Duodenal mucosa (tissue), 2 donors: ENCODE results near the gene ZKSCAN4.
A peak's percentile ranks its signal among the peaks of the same experiment; 100 is the strongest.

ENCODE experiments used
- H3K27ac ChIP-seq: one replicate; pipeline ENCODE4 v1.7.0; 2013; ENCODE audit warnings: low read depth, low read length
- H3K27me3 ChIP-seq, 2 donors: one replicate each; pipeline ENCODE4 v1.7.0; 2013; ENCODE audit warnings: low read length in 2 of 2, control low read depth in 1 of 2; ENCODE audit not compliant: insufficient read depth in 2 of 2, control insufficient read depth in 1 of 2
- H3K36me3 ChIP-seq, 2 donors: one replicate each; pipeline ENCODE4 v1.7.0; 2013; ENCODE audit warnings: low read length in 2 of 2, control low read depth in 1 of 2; ENCODE audit not compliant: insufficient read depth in 2 of 2, control insufficient read depth in 1 of 2
- H3K4me1 ChIP-seq, 2 donors: one replicate each; pipeline ENCODE4 v1.7.0; 2013; ENCODE audit warnings: low read length in 2 of 2, control low read depth in 1 of 2; ENCODE audit not compliant: insufficient read depth in 2 of 2, control insufficient read depth in 1 of 2
- H3K4me3 ChIP-seq, 2 donors: one replicate each; pipeline ENCODE4 v1.7.0; 2013; ENCODE audit warnings: low read length in 2 of 2, low read depth in 1 of 2
- H3K9ac ChIP-seq, 2 donors: one replicate each; pipeline ENCODE4 v1.7.0; 2013; ENCODE audit warnings: low read length in 2 of 2, low read depth in 1 of 2
- H3K9me3 ChIP-seq, 2 donors: one replicate each; pipeline ENCODE4 v1.7.0; 2013; ENCODE audit warnings: low read length in 2 of 2, control low read depth in 1 of 2; ENCODE audit not compliant: control insufficient read depth in 1 of 2

Gene ZKSCAN4

GRCh38 chr6:28211840-28212509, 40.1 kb downstream of the ZKSCAN4 start:
- Histone ChIP-seq H3K4me3 (peak overlapping the region; percentile 70 to 76), H3K27me3 (peaks cover 36 to 60% of the 10 kb centered on the region in 2 donors), H3K4me1 (peaks cover 20 to 23% of the 10 kb centered on the region in 2 donors), H3K9ac (peak overlapping the region; percentile 55 to 74), H3K27ac (no peak overlapping the region), H3K36me3 (no peaks in the 10 kb centered on the region), H3K9me3 (no peaks in the 10 kb centered on the region)

GRCh38 chr6:28209753-28210535, 42.1 kb downstream of the ZKSCAN4 start:
- Histone ChIP-seq H3K4me3 (no peak overlapping the region), H3K9me3 (no peaks in the 10 kb centered on the region), H3K9ac (no peak overlapping the region), H3K27me3 (peaks cover 33 to 68% of the 10 kb centered on the region in 2 donors), H3K4me1 (peaks cover 22 to 31% of the 10 kb centered on the region in 2 donors), H3K27ac (no peak overlapping the region), H3K36me3 (no peaks in the 10 kb centered on the region)

DNA sequence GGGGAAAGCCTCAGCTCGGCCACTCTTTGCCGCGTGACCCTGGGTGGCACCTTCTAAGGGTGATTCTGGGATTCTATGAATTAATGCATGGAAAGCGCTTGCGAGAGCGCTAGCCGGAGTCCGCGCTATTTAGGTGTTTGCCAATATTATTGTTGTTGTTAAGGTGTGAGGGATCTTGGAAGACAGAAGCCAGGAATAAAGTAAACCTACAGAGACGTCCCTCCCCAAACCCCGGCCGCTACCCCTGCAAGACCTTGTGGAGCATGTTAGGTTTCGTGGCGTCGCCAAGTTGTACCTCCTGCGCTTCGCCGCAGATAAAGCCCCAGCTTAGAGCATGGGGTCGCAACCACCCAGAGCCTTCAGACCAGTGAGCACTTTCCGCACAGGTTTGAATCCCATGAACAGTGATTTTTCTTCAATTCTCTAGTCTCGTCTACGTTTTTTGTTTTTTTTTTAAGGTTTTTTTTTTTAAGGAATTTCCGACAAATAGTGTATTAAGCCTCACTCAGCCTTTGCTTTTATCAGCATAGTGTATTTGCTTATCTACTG, 43.9 kb downstream of the ZKSCAN4 start:
- H3K27ac ChIP-seq, result no peak overlapping the region
- peaks cover 20 to 27% of the 10 kb centered on the region in 2 donors for H3K4me1 ChIP-seq
- H3K36me3 ChIP-seq, result no peaks in the 10 kb centered on the region
- peak overlapping the region; percentile 56 to 73 for H3K4me3 ChIP-seq
- H3K9me3 ChIP-seq, result peaks cover 0 to under 1% of the 10 kb centered on the region in 2 donors
- peaks cover 33 to 64% of the 10 kb centered on the region in 2 donors for H3K27me3 ChIP-seq
- H3K9ac ChIP-seq, result peak overlapping the region in 1 of 2 donors; percentile 11

DNA sequence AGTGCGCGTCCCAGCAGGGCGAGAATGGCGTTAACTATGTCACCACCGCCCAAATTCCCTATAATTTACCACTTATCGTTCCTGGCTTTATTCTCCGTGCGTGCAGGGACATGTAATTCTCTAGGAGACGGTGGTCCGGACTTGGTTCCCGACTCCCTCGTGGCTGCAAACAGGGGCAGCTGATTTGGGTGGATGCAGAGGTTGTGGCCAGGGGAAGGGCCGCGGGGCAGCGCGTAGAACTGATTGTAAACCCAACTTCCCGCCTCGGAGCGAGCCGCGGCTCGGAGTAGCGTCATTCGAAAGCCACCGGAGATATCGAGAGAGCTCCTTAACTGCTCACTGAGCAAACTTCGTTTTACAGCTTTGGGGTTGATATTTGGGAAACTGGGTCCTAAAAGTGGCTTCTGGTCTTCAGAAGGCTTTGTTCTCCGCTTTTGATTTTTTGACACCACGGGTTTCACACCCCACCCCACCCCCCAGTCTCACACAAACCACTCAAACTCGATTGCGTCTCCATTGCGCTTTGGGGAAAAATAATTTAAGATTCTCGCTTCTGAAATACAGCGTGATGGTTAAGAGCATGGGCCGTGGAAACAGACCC, 44.5 kb downstream of the ZKSCAN4 start:
- peak overlapping the region; percentile 56 to 73 for H3K4me3 ChIP-seq
- no peak overlapping the region for H3K27ac ChIP-seq
- H3K36me3 ChIP-seq, result no peaks in the 10 kb centered on the region
- peaks cover 16 to 23% of the 10 kb centered on the region in 2 donors for H3K4me1 ChIP-seq
- H3K9me3 ChIP-seq, result peaks cover 0 to 3% of the 10 kb centered on the region in 2 donors
- H3K9ac ChIP-seq, result peak overlapping the region in 1 of 2 donors; percentile 4
- peaks cover 28 to 58% of the 10 kb centered on the region in 2 donors for H3K27me3 ChIP-seq

DNA sequence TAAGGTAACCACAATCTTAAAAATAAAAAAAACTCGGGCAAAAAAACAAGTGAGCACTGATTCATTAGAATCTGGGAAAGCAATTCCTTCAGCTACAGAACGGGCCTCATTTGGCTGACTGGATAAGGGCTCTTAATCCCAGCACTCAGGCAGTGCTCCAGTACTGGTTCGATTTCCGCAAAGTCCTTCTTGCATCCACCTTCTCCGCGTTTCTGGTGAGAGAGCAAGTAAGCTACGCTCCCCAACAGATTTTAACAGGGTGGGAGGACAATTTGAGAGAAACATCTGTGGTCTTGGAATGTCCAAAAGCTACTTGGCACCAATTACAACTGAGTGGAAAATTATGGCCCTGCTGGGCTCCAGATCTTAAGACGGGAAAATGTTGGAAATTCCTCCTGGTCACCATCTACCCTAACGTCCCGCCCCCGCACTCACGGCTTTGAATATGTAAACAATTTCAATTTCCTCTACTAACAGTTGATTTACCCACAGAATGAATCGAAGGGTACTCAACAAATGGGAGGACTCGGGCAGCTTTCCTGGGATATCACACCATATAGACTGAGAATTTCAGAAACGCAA, 45.0 kb downstream of the ZKSCAN4 start:
- Histone ChIP-seq H3K4me3 (peak overlapping the region; percentile 56 to 73), H3K27me3 (peaks cover 28 to 52% of the 10 kb centered on the region in 2 donors), H3K36me3 (no peaks in the 10 kb centered on the region), H3K27ac (no peak overlapping the region), H3K9me3 (peaks cover 0 to 3% of the 10 kb centered on the region in 2 donors), H3K9ac (no peak overlapping the region), H3K4me1 (peaks cover 16 to 23% of the 10 kb centered on the region in 2 donors)

GRCh38 chr6:28206527-28206926, 45.5 kb downstream of the ZKSCAN4 start:
- Histone ChIP-seq H3K9ac (no peak overlapping the region), H3K4me3 (peak overlapping the region in 1 of 2 donors; percentile 56), H3K27ac (no peak overlapping the region), H3K27me3 (peaks cover 29 to 48% of the 10 kb centered on the region in 2 donors), H3K9me3 (peaks cover 0 to 3% of the 10 kb centered on the region in 2 donors), H3K36me3 (no peaks in the 10 kb centered on the region), H3K4me1 (peaks cover 16 to 23% of the 10 kb centered on the region in 2 donors)

- no peak overlapping the region for H3K4me3 ChIP-seq
- H3K9me3 ChIP-seq, result peaks cover 0 to 3% of the 10 kb centered on the region in 2 donors
- H3K36me3 ChIP-seq, result no peaks in the 10 kb centered on the region
- H3K27ac ChIP-seq, result no peak overlapping the region
- H3K9ac ChIP-seq, result no peak overlapping the region
- H3K27me3 ChIP-seq, result peaks cover 27 to 47% of the 10 kb centered on the region in 2 donors
- H3K4me1 ChIP-seq, result peaks cover 16 to 23% of the 10 kb centered on the region in 2 donors
Measured at GRCh38 chr6:28205879-28206278, 46.2 kb downstream of the ZKSCAN4 start.

DNA sequence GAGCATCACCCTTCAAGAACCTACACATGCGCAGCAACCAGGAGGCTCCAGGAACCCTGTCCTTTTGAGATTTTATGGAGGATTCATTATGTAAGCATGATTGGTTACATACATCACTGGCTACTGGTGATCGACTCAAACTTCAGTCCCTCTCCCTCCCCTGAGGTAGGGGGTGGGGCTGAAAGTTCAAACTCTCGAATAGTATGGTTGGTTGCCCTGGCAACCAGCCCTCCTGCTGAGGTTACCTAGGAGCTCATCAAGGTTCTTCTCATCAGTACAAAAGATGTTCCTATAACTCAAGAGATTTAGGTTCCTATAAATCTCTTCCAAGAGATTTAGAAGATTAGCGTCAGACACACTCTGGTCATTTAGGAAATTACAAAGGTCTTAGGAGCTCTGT, 48.9 kb downstream of the ZKSCAN4 start:
- H3K4me3 ChIP-seq, result no peak overlapping the region

DNA sequence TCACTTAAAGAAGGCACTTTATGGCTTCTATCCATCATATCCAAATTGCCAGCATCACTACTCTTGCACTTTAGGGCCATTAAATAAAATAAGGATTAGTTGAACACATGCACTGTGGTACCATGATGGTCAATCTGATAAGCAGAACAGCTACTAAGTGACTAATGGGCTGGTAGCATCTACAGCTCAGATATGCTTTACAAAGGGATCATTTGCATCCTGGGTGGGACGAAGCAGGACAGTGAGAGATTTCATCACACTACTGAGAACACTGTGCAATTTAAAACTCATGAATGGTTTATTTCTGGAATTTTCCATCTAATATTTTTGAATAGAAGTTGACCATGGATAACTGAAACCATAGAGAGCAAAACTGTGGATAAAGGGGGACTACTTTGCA, 52.0 kb downstream of the ZKSCAN4 start:
- peaks cover 3% of the 10 kb centered on the region in 2 donors for H3K27me3 ChIP-seq

More for the DNA sequence above, 48.9 kb downstream of the ZKSCAN4 start:
- H3K4me1 ChIP-seq, result peaks cover 14 to 18% of the 10 kb centered on the region in 2 donors
- H3K9me3 ChIP-seq, result peaks cover 0 to 3% of the 10 kb centered on the region in 2 donors
- no peak overlapping the region for H3K9ac ChIP-seq
- no peaks in the 10 kb centered on the region for H3K36me3 ChIP-seq
- peaks cover 7 to 25% of the 10 kb centered on the region in 2 donors for H3K27me3 ChIP-seq
- no peak overlapping the region for H3K27ac ChIP-seq

More for the DNA sequence above, 52.0 kb downstream of the ZKSCAN4 start:
- Histone ChIP-seq H3K4me1 (no peaks in the 10 kb centered on the region), H3K9ac (no peak overlapping the region), H3K27ac (no peak overlapping the region), H3K4me3 (no peak overlapping the region), H3K9me3 (peaks cover 3 to 5% of the 10 kb centered on the region in 2 donors), H3K36me3 (no peaks in the 10 kb centered on the region)
